Chondrocyte (in vitro differentiated cells): ENCODE results near the gene APOL5. TPM values are rescaled to one million over a fixed set of nuclear protein-coding genes. Genes with fewer than 3 reads are reported as not detected.

ENCODE experiments used
- DNase-seq: peaks from one replicate; pipeline ENCODE4 v3.0.0; 2021; ENCODE audit warnings: mixed read lengths, low spot score
- H3K27ac Mint-ChIP-seq: one replicate; pipeline ENCODE4 v1.8.0; 2021; ENCODE audit warnings: mild to moderate bottlenecking, moderate library complexity, mixed read lengths; ENCODE audit not compliant: unreplicated experiment
- H3K27me3 Mint-ChIP-seq: 2 replicates; pipeline ENCODE4 v1.8.0; 2021; ENCODE audit warnings: low read depth, mixed read lengths
- H3K36me3 Mint-ChIP-seq: 2 replicates; pipeline ENCODE4 v1.8.0; 2021; ENCODE audit warnings: low read depth, mixed read lengths
- H3K4me1 Mint-ChIP-seq: 2 replicates; pipeline ENCODE4 v1.8.0; 2021; ENCODE audit warnings: low read depth, mild to moderate bottlenecking, mixed read lengths
- H3K4me3 Mint-ChIP-seq: one replicate; pipeline ENCODE4 v1.8.0; 2021; ENCODE audit warnings: mild to moderate bottlenecking, moderate library complexity, mixed read lengths; ENCODE audit not compliant: unreplicated experiment
- H3K9me3 Mint-ChIP-seq: 2 replicates; pipeline ENCODE4 v1.8.0; 2021; ENCODE audit warnings: low read depth, mixed read lengths
- total RNA-seq: library from RNA; stranded (reverse); gene quantifications from 3 replicates; pipeline ENCODE4 v1.2.1, GENCODE V29; 2021
- TF ChIP-seq, protein P1 (sequence below): fragments of 200-600 bp; sonication (generic); IDR thresholded peaks from 2 replicates; pipeline ENCODE4 v1.5.0; 2021; ENCODE audit warnings: antibody characterized with exemption, mild to moderate bottlenecking, moderate library complexity

The APOL5 gene
- total RNA-seq, 1 donor from 2014 or later: not detected

DNA sequence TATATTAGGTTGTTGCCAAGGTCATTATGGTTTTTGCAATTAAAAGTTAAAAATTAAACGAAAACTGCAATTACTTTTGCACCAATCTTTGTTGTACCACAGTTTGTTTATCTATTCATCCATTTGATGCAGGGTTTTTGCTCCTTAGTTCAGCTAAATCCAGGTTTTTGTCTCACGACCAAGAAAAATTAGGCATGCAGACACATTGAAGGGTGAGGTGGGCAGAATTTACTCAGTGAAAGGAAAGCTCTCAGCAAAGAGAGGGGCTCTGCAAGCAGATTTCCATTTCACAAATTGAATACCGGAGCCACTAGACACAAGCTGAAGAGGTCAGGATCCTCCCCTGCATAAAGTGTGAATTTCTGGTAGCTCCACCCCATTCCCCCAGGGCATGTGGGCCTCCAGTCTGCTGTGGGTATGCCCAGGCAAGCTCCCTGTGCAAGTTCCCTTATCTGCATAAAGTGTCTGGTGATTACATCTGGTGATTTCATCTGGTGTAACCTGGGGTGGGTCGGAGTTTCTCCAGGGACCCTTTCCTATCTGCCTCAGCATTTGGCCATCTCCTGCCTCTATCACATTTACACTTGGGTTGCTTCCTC lies 36.1 kb upstream of the APOL5 start:
- DNase-seq: no peak
- H3K9me3 Mint-ChIP-seq: no peaks in the 10 kb centered on the region
- H3K27me3 Mint-ChIP-seq: peaks cover 7% of the 10 kb centered on the region
- H3K4me3 Mint-ChIP-seq: no peak overlapping the region
- no peaks in the 10 kb centered on the region for H3K36me3 Mint-ChIP-seq
- TF ChIP-seq, protein P1, sequence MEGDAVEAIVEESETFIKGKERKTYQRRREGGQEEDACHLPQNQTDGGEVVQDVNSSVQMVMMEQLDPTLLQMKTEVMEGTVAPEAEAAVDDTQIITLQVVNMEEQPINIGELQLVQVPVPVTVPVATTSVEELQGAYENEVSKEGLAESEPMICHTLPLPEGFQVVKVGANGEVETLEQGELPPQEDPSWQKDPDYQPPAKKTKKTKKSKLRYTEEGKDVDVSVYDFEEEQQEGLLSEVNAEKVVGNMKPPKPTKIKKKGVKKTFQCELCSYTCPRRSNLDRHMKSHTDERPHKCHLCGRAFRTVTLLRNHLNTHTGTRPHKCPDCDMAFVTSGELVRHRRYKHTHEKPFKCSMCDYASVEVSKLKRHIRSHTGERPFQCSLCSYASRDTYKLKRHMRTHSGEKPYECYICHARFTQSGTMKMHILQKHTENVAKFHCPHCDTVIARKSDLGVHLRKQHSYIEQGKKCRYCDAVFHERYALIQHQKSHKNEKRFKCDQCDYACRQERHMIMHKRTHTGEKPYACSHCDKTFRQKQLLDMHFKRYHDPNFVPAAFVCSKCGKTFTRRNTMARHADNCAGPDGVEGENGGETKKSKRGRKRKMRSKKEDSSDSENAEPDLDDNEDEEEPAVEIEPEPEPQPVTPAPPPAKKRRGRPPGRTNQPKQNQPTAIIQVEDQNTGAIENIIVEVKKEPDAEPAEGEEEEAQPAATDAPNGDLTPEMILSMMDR: no peak
- H3K4me1 Mint-ChIP-seq: no peaks in the 10 kb centered on the region
- H3K27ac Mint-ChIP-seq: no peak overlapping the region

DNA sequence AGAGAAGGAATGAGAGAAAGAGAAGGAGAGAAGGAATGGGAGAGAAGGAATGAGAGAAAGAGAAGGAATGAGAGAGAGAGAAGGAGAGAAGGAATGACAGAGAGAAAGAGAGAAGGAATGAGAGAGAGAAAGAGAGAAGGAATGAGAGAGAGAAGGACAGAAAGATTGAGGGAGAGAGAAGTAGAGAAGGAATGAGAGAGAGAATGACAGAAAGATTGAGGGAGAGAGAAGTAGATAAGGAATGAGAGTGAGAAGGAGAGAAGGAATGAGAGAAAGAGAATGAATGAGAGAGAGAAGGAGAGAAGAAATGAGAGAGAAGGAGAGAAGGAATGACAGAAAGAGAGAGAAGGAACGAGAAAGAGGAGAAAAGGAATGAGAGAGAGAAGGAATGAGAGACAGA lies 34.1 kb upstream of the APOL5 start:
- H3K4me1 Mint-ChIP-seq: no peaks in the 10 kb centered on the region
- no peaks in the 10 kb centered on the region for H3K9me3 Mint-ChIP-seq
- peaks cover 7% of the 10 kb centered on the region for H3K27me3 Mint-ChIP-seq
- no peak overlapping the region for H3K27ac Mint-ChIP-seq
- H3K4me3 Mint-ChIP-seq: no peak overlapping the region
- no peaks in the 10 kb centered on the region for H3K36me3 Mint-ChIP-seq
- DNase-seq: no peak
- TF ChIP-seq, protein P1: no peak

DNA sequence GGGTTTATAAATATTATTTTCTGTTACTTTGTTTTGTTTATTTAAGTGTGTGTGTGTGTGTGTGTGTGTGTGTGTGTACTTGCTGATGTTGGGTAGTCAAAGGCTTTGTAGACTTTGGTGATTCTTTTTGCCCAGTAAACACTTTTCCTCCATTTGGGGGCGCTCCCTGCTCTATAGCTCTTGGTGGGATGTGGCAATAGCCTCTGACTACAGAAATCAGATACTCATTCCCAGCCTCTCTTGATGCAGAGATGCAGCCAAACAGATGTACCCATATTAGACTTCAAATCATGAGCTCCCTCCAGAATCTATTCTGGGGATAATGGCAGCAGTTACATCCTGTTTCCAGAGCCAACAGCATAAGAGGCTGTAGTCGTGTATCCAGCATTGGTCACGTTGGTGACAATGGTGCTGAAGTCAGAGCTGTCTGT lies 33.4 kb upstream of the APOL5 start:
- Mint-ChIP-seq H3K36me3 (no peaks in the 10 kb centered on the region), H3K27me3 (peaks cover 7% of the 10 kb centered on the region), H3K27ac (no peak overlapping the region)

DNA sequence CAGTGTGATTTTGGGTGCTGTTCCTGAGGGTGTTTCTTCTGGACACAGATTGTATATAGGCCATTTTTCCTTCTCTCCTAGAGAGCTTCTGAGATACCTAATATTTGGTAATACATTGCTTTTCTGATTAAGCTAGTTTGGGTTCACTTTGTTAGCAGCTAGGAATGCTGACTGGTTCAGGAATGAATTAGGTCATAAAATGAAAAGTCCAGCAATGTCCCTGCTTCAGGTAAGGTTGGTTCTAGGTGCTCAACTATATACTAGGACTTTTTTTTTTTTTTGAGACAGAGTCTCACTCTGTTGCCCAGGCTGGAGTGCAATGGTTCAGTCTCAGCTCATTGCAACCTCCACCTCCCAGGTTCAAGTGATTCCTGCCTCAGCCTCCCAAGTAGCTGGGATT lies 32.9 kb upstream of the APOL5 start:
- TF ChIP-seq, protein P1: no peak
- H3K9me3 Mint-ChIP-seq: no peaks in the 10 kb centered on the region
- H3K27ac Mint-ChIP-seq: no peak overlapping the region
- H3K4me3 Mint-ChIP-seq: no peak overlapping the region
- DNase-seq: no peak
- no peaks in the 10 kb centered on the region for H3K36me3 Mint-ChIP-seq
- no peaks in the 10 kb centered on the region for H3K4me1 Mint-ChIP-seq
- peaks cover 7% of the 10 kb centered on the region for H3K27me3 Mint-ChIP-seq

More for the DNA sequence above, 33.4 kb upstream of the APOL5 start:
- Mint-ChIP-seq H3K9me3 (no peaks in the 10 kb centered on the region), H3K4me1 (no peaks in the 10 kb centered on the region), H3K4me3 (no peak overlapping the region)
- TF ChIP-seq, protein P1: peak; percentile 53
- DNase-seq: no peak

DNA sequence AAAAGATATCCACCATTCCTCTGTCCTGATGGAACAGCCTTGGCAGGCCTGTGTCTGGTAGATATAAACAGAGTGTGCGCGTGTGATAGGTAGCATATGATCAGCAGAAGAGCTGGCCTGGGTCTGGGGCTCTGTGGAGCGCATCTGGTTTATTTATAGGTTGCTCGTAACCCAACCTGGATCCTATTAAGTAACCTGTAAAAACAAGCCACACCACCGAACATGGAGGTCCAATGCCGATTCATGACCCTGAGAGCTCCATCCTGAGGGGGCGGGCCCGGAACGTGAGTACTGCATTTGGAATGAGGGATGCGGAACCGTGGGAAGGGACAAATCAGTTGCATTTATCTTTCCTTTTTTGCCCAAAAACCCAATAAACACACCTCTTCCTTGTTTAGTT lies 31.9 kb upstream of the APOL5 start:
- DNase-seq: no peak
- no peaks in the 10 kb centered on the region for H3K4me1 Mint-ChIP-seq

More for the DNA sequence above, 31.9 kb upstream of the APOL5 start:
- no peaks in the 10 kb centered on the region for H3K36me3 Mint-ChIP-seq
- H3K9me3 Mint-ChIP-seq: no peaks in the 10 kb centered on the region
- H3K27ac Mint-ChIP-seq: no peak overlapping the region
- TF ChIP-seq, protein P1: no peak
- peaks cover 7% of the 10 kb centered on the region for H3K27me3 Mint-ChIP-seq
- no peak overlapping the region for H3K4me3 Mint-ChIP-seq
